GM23338 (cell line): Measurements from ENCODE around the gene ULBP3. TPM values are rescaled to one million over a fixed set of nuclear protein-coding genes. Genes with fewer than 3 reads are reported as not detected.

ENCODE experiments used
- ATAC-seq: fragments of 200-7000 bp; cut with Tn5 transposase; 3 replicates; pipeline ENCODE4 v1.9.1; 2020
- DNase-seq: peaks from one replicate; pipeline ENCODE4 v3.0.0-alpha.2; 2015; ENCODE audit warnings: low spot score
- H2AFZ ChIP-seq: fragments of 200-600 bp; sonication (generic); 2 replicates; pipeline ENCODE4 v1.8.0; 2016; ENCODE audit warnings: antibody characterized with exemption, mild to moderate bottlenecking, moderate library complexity
- H3F3A ChIP-seq: fragments of 200-600 bp; sonication (generic); replicated peaks from 2 replicates; pipeline ENCODE4 v1.8.0; 2017; ENCODE audit warnings: antibody characterized with exemption, mixed run types, low read depth
- H3K27ac ChIP-seq: fragments of 200-600 bp; sonication (generic); 2 replicates; pipeline ENCODE4 v1.6.1; 2016; ENCODE audit warnings: low read depth
- H3K27me3 ChIP-seq: fragments of 200-600 bp; sonication (generic); 2 replicates; pipeline ENCODE4 v1.8.0; 2016; ENCODE audit warnings: mild to moderate bottlenecking, mixed run types, moderate library complexity; ENCODE audit not compliant: insufficient read depth
- H3K36me3 ChIP-seq: fragments of 200-600 bp; sonication (generic); 2 replicates; pipeline ENCODE4 v1.8.0; 2016; ENCODE audit warnings: mild to moderate bottlenecking; ENCODE audit not compliant: insufficient read depth
- H3K4me1 ChIP-seq: fragments of 200-600 bp; sonication (generic); 2 replicates; pipeline ENCODE4 v1.8.0; 2016; ENCODE audit warnings: mild to moderate bottlenecking, moderate library complexity; ENCODE audit not compliant: insufficient read depth
- H3K4me2 ChIP-seq: fragments of 200-600 bp; sonication (generic); 2 replicates; pipeline ENCODE4 v1.7.1; 2017; ENCODE audit warnings: mixed run types
- H3K4me3 ChIP-seq: fragments of 200-600 bp; sonication (generic); 2 replicates; pipeline ENCODE4 v1.6.1; 2016; ENCODE audit warnings: mixed run types
- H3K79me2 ChIP-seq: fragments of 200-600 bp; sonication (generic); replicated peaks from 2 replicates; pipeline ENCODE4 v1.8.0; 2017; ENCODE audit warnings: mild to moderate bottlenecking; ENCODE audit not compliant: insufficient read depth
- H3K9me2 ChIP-seq: fragments of 200-600 bp; sonication (generic); 2 replicates; pipeline ENCODE4 v1.8.0; 2017; ENCODE audit not compliant: insufficient read depth
- H4K20me1 ChIP-seq: fragments of 200-600 bp; sonication (generic); replicated peaks from 2 replicates; pipeline ENCODE4 v1.8.0; 2017; ENCODE audit warnings: mild to moderate bottlenecking; ENCODE audit not compliant: insufficient read depth
- H3K27ac Mint-ChIP-seq: 2 replicates; pipeline ENCODE4 v1.8.0; 2020; ENCODE audit warnings: inconsistent platforms, mild to moderate bottlenecking, moderate library complexity, mixed read lengths
- H3K27me3 Mint-ChIP-seq: 3 replicates; pipeline ENCODE4 v1.8.0; 2022; ENCODE audit warnings: low read depth, mild to moderate bottlenecking, moderate library complexity, mixed read lengths, inconsistent platforms; ENCODE audit not compliant: insufficient read depth, poor library complexity
- H3K36me3 Mint-ChIP-seq: 3 replicates; pipeline ENCODE4 v1.8.0; 2021; ENCODE audit warnings: low read depth, mild to moderate bottlenecking, inconsistent platforms, moderate library complexity, mixed read lengths
- H3K4me1 Mint-ChIP-seq: 3 replicates; pipeline ENCODE4 v1.8.0; 2020; ENCODE audit warnings: mild to moderate bottlenecking, inconsistent platforms, mixed read lengths
- H3K4me3 Mint-ChIP-seq: 3 replicates; pipeline ENCODE4 v1.8.0; 2021; ENCODE audit warnings: moderate library complexity, mild to moderate bottlenecking, inconsistent platforms, mixed read lengths
- H3K9me3 Mint-ChIP-seq: 3 replicates; pipeline ENCODE4 v1.8.0; 2020; ENCODE audit warnings: moderate library complexity, mild to moderate bottlenecking, inconsistent platforms, mixed read lengths
- CREB1 ChIP-seq: fragments of 250-450 bp; sonication (Bioruptor Pico); IDR thresholded peaks from 2 replicates; pipeline ENCODE4 v1.5.0; 2020; ENCODE audit warnings: low read depth, mild to moderate bottlenecking, moderate library complexity
- EZH2 ChIP-seq: fragments of 200-600 bp; sonication (generic); IDR thresholded peaks from one replicate; pipeline ENCODE4 v1.8.0; 2017; ENCODE audit warnings: antibody characterized with exemption, mild to moderate bottlenecking, low read depth; ENCODE audit not compliant: unreplicated experiment
- EZH2phosphoT487 ChIP-seq: fragments of 200-600 bp; sonication (generic); IDR thresholded peaks from one replicate; pipeline ENCODE4 v1.8.1; 2018; ENCODE audit warnings: antibody characterized with exemption; ENCODE audit not compliant: unreplicated experiment
- JUNB ChIP-seq: IDR thresholded peaks from one replicate; pipeline ENCODE4 v1.6.1; 2016; ENCODE audit warnings: antibody characterized with exemption; ENCODE audit not compliant: unreplicated experiment
- NANOG ChIP-seq: IDR thresholded peaks from 2 replicates; pipeline ENCODE4 v1.6.1; 2016; ENCODE audit warnings: antibody characterized with exemption, borderline replicate concordance
- POLR2AphosphoS5 ChIP-seq: IDR thresholded peaks from 2 replicates; pipeline ENCODE4 v1.6.1; 2016; ENCODE audit warnings: antibody characterized with exemption, low read depth
- STAT1 ChIP-seq: IDR thresholded peaks from one replicate; pipeline ENCODE4 v1.6.1; 2016; ENCODE audit warnings: antibody characterized with exemption; ENCODE audit not compliant: unreplicated experiment
- ZNF331 ChIP-seq: fragments of 250-450 bp; sonication (Bioruptor Pico); IDR thresholded peaks from 2 replicates; pipeline ENCODE4 v1.5.0; 2020; ENCODE audit warnings: low read depth, mild to moderate bottlenecking, moderate library complexity
- polyA plus RNA-seq: library from polyadenylated mRNA; unstranded; fragments of >200 nt; fragmentation: Nextera tagmentation; extraction: Ambion mirVana; gene quantifications from 2 replicates; pipeline ENCODE4 v1.2.1, GENCODE V29; 2016
- total RNA-seq: library from RNA; depleted of rRNA; stranded (reverse); fragments of >200 nt; shearing (Covaris generic); gene quantifications from 2 replicates; pipeline ENCODE4 v1.2.3, GENCODE V29; 2014
- TF ChIP-seq, protein P1 (sequence below): fragments of 250-450 bp; sonication (Bioruptor Pico); IDR thresholded peaks from 2 replicates; pipeline ENCODE4 v1.5.0; 2020; ENCODE audit warnings: mild to moderate bottlenecking, moderate library complexity
- TF ChIP-seq, protein P2 (sequence below): IDR thresholded peaks from 2 replicates; pipeline ENCODE4 v1.6.1; 2016; ENCODE audit warnings: antibody characterized with exemption

The ULBP3 gene
- total and polyA plus RNA-seq, 2 experiments from 2014 or later, result 0.60 to 4.2 TPM

DNA sequence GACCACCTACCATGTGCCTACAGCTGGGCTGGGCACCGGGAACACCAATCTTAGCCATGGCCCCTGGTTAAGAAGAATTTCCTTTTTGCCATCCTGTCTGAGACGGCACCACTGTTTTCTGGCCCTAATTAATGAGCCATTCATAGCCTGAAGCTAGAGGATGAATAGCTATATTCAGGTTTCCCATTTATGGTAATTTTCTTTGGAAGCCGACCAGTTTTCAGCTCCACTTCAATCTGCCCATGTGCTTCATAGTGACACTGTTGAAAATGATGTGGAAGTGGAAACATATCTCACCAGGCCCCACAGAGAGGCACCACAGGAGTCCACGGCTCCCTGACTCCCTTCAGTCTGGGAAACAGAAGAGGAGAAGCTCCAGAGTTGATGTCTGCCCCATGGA, 22.6 kb upstream of the ULBP3 start (continued):
- TF ChIP-seq, protein P1, sequence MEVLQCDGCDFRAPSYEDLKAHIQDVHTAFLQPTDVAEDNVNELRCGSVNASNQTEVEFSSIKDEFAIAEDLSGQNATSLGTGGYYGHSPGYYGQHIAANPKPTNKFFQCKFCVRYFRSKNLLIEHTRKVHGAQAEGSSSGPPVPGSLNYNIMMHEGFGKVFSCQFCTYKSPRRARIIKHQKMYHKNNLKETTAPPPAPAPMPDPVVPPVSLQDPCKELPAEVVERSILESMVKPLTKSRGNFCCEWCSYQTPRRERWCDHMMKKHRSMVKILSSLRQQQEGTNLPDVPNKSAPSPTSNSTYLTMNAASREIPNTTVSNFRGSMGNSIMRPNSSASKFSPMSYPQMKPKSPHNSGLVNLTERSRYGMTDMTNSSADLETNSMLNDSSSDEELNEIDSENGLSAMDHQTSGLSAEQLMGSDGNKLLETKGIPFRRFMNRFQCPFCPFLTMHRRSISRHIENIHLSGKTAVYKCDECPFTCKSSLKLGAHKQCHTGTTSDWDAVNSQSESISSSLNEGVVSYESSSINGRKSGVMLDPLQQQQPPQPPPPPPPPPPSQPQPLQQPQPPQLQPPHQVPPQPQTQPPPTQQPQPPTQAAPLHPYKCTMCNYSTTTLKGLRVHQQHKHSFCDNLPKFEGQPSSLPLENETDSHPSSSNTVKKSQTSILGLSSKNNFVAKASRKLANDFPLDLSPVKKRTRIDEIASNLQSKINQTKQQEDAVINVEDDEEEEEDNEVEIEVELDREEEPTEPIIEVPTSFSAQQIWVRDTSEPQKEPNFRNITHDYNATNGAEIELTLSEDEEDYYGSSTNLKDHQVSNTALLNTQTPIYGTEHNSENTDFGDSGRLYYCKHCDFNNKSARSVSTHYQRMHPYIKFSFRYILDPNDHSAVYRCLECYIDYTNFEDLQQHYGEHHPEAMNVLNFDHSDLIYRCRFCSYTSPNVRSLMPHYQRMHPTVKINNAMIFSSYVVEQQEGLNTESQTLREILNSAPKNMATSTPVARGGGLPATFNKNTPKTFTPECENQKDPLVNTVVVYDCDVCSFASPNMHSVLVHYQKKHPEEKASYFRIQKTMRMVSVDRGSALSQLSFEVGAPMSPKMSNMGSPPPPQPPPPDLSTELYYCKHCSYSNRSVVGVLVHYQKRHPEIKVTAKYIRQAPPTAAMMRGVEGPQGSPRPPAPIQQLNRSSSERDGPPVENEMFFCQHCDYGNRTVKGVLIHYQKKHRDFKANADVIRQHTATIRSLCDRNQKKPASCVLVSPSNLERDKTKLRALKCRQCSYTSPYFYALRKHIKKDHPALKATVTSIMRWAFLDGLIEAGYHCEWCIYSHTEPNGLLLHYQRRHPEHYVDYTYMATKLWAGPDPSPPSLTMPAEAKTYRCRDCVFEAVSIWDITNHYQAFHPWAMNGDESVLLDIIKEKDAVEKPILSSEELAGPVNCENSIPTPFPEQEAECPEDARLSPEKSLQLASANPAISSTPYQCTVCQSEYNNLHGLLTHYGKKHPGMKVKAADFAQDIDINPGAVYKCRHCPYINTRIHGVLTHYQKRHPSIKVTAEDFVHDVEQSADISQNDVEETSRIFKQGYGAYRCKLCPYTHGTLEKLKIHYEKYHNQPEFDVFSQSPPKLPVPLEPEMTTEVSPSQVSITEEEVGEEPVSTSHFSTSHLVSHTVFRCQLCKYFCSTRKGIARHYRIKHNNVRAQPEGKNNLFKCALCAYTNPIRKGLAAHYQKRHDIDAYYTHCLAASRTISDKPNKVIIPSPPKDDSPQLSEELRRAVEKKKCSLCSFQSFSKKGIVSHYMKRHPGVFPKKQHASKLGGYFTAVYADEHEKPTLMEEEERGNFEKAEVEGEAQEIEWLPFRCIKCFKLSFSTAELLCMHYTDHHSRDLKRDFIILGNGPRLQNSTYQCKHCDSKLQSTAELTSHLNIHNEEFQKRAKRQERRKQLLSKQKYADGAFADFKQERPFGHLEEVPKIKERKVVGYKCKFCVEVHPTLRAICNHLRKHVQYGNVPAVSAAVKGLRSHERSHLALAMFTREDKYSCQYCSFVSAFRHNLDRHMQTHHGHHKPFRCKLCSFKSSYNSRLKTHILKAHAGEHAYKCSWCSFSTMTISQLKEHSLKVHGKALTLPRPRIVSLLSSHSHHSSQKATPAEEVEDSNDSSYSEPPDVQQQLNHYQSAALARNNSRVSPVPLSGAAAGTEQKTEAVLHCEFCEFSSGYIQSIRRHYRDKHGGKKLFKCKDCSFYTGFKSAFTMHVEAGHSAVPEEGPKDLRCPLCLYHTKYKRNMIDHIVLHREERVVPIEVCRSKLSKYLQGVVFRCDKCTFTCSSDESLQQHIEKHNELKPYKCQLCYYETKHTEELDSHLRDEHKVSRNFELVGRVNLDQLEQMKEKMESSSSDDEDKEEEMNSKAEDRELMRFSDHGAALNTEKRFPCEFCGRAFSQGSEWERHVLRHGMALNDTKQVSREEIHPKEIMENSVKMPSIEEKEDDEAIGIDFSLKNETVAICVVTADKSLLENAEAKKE (CRISPR knock-in tag), result no peak

DNA sequence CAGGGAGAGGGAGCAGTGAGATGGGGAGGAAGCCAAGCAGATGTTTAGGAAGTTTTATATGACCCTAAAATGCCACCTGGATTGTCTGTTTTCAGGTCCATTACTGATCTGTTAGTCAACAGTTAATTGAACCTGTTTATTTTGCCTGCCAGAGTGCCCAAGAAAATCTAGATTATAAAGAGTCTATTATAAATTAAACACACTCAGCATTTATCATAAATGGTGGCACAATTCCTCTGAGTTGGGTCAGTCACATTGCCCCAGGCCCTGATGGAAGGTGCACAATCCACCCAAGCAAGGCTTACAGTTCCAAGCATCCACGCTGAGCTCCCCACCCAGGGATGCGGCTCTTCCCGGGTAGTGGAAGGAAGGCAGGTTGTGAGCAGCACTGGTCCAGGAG, 21.4 kb upstream of the ULBP3 start:
- H3K36me3 Mint-ChIP-seq, result no peaks in the 10 kb centered on the region
- Histone ChIP-seq H2AFZ (no peak overlapping the region; the same call in 1 of the 2 replicates), H3K4me3 (no peak overlapping the region), H4K20me1 (no peaks in the 10 kb centered on the region), H3K9me2 (no peaks in the 10 kb centered on the region), H3F3A (no peaks in the 10 kb centered on the region), H3K27ac (no peak overlapping the region), H3K36me3 (no peaks in the 10 kb centered on the region), H3K4me2 (no peak overlapping the region), H3K79me2 (no peaks in the 10 kb centered on the region), H3K27me3 (no peaks in the 10 kb centered on the region), H3K4me1 (no peaks in the 10 kb centered on the region)
- no peak overlapping the region for H3K4me3 Mint-ChIP-seq
- H3K27me3 Mint-ChIP-seq, result peaks cover 2% of the 10 kb centered on the region
- no peak for TF ChIP-seq ZNF331 (CRISPR knock-in tag)
- no peak for TF ChIP-seq NANOG
- TF ChIP-seq CREB1, result no peak
- no peak for TF ChIP-seq JUNB
- TF ChIP-seq EZH2, result no peak
- TF ChIP-seq EZH2phosphoT487, result no peak
- TF ChIP-seq, protein P1 (CRISPR knock-in tag), result no peak
- TF ChIP-seq, protein P2, sequence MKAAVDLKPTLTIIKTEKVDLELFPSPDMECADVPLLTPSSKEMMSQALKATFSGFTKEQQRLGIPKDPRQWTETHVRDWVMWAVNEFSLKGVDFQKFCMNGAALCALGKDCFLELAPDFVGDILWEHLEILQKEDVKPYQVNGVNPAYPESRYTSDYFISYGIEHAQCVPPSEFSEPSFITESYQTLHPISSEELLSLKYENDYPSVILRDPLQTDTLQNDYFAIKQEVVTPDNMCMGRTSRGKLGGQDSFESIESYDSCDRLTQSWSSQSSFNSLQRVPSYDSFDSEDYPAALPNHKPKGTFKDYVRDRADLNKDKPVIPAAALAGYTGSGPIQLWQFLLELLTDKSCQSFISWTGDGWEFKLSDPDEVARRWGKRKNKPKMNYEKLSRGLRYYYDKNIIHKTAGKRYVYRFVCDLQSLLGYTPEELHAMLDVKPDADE, result no peak
- no peak for TF ChIP-seq POLR2AphosphoS5
- no peak for TF ChIP-seq STAT1
- DNase-seq (no peak), ATAC-seq (no peak)
- no peaks in the 10 kb centered on the region for H3K9me3 Mint-ChIP-seq
- no peak overlapping the region for H3K27ac Mint-ChIP-seq
- H3K4me1 Mint-ChIP-seq, result 0 out of 3 replicates have a peak, but pooled peaks cover 2% of the 10 kb centered on the region
